ENCODE measurements around the gene EPS15.

- TF ChIP-seq CTCF (IDR thresholded peaks at IDR 0.05), result no peak
- TF ChIP-seq POLR2A (IDR thresholded peaks at IDR 0.05), result no peak
These were observed 6.2 kb upstream of the EPS15 start for GRCh38 chr1:51525295-51525694.

Measured in tibial nerve (tissue), 3 donors.